Activated CD4-positive, alpha-beta T cell treated with anti-CD3 and anti-CD28 coated beads, Interleukin-2, amount 10 ng/mL, durations not matched to agents 24 days and 14 days (primary cell): ENCODE measurements around the gene DGKZ. TPM values are rescaled to one million over a fixed set of nuclear protein-coding genes. Genes with fewer than 3 reads are reported as not detected.
"Not testable (repeated sequence)": the region's sequence is repeated elsewhere in the genome, so short reads cannot be mapped to it uniquely, and the experiment has no call there.

Experiments used
- DNase-seq: peaks from one replicate; pipeline ENCODE4 v3.0.0; 2022
- H3K27ac Mint-ChIP-seq: one replicate; pipeline ENCODE4 v1.8.0; 2022; ENCODE audit warnings: mild to moderate bottlenecking, mixed read lengths
- H3K27me3 Mint-ChIP-seq: one replicate; pipeline ENCODE4 v1.8.0; 2022; ENCODE audit warnings: mixed read lengths
- H3K36me3 Mint-ChIP-seq: one replicate; pipeline ENCODE4 v1.8.0; 2022; ENCODE audit warnings: low read depth, mild to moderate bottlenecking, mixed read lengths
- H3K4me1 Mint-ChIP-seq: one replicate; pipeline ENCODE4 v1.8.0; 2021; ENCODE audit warnings: mixed read lengths
- H3K4me3 Mint-ChIP-seq: one replicate; pipeline ENCODE4 v1.8.0; 2022; ENCODE audit warnings: mild to moderate bottlenecking, moderate library complexity, mixed read lengths
- H3K9me3 Mint-ChIP-seq: one replicate; pipeline ENCODE4 v1.8.0; 2021; ENCODE audit warnings: mixed read lengths
- intact Hi-C: fragments of 100-400 bp; cut with micrococcal nuclease; formaldehyde crosslinking; loops from one replicate; pipeline ENCODE4 v1.15.1; 2023
- total RNA-seq: library from RNA; stranded (reverse); gene quantifications from 2 replicates; pipeline ENCODE4 v1.2.3, GENCODE V29; 2022

Gene DGKZ
- total RNA-seq, 1 donor from 2014 or later = 87.4 TPM

DNA sequence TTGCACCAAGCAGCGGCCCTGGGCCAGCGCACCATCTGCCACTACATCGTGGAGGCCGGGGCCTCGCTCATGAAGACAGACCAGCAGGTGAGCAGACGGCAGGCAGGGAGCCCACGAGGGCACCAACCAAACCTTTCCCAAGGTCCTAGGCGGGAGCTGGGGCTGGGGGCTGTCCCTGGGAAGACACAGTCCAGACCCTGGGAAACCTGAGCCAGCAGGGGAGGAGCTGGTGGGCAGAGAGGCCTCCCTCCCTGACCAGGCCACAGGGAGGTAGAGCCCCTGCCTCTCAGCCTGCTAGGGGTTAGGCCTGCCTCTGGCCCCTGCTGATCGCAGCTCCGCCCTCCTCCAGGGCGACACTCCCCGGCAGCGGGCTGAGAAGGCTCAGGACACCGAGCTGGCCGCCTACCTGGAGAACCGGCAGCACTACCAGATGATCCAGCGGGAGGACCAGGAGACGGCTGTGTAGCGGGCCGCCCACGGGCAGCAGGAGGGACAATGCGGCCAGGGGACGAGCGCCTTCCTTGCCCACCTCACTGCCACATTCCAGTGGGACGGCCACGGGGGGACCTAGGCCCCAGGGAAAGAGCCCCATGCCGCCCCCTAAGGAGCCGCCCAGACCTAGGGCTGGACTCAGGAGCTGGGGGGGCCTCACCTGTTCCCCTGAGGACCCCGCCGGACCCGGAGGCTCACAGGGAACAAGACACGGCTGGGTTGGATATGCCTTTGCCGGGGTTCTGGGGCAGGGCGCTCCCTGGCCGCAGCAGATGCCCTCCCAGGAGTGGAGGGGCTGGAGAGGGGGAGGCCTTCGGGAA lies 32.4 kb downstream of the DGKZ start:
- H3K4me3 Mint-ChIP-seq, H3K4me1 Mint-ChIP-seq, DNase-seq, H3K9me3 Mint-ChIP-seq, H3K27me3 Mint-ChIP-seq: not testable (repeated sequence)
- Mint-ChIP-seq H3K36me3 (peaks cover 35% of the 10 kb centered on the region), H3K27ac (peak overlapping the region; percentile 75)
- intact Hi-C loops = loop anchor here (1.0 to 2.0 kb wide), 3 partner anchors 19 to 141 kb away; no protein-coding TSS in a partner anchor

DNA sequence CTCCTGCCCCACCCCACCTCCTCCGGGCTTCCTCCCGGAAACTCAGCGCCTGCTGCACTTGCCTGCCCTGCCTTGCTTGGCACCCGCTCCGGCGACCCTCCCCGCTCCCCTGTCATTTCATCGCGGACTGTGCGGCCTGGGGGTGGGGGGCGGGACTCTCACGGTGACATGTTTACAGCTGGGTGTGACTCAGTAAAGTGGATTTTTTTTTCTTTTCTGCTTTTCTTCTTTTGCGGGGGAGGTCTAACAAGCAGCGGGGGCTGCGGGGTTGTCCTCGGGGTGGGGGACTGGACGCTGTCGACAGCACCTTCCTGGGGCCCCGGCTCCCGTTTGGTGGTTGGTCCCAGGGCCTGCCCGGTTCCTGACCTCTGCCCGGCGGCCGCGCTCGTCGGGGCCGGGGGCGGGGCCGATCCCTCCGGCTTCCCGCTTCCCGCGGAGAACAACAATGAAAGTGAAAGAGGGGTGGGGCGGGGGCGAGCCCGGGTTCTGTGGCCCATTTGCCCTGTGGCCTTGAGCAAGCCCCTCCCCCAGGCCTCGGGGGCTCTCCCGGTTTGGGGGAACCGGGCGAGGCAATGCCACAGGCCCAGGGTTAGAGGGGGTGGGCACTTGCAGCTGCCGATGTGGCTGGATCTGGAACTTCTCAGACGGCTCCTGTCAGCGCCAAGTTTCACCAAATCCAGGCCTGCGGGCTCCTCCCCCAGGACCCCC lies 33.2 kb downstream of the DGKZ start:
- H3K4me1 Mint-ChIP-seq = peaks cover 9% of the 10 kb centered on the region
- intact Hi-C loops = loop anchor here (1.0 to 2.0 kb wide), 4 partner anchors 9 to 142 kb away; no protein-coding TSS in a partner anchor
- peaks cover 10% of the 10 kb centered on the region for H3K27me3 Mint-ChIP-seq
- H3K9me3 Mint-ChIP-seq = no peaks in the 10 kb centered on the region
- H3K27ac Mint-ChIP-seq = peak overlapping the region; percentile 80
- H3K4me3 Mint-ChIP-seq = peak overlapping the region; percentile 79
- DNase-seq = peak; percentile 91
- peaks cover 30% of the 10 kb centered on the region for H3K36me3 Mint-ChIP-seq

GRCh38 chr11:46381048-46381818 lies 34.0 kb downstream of the DGKZ start, which contains the start of gene MDK:
MDK (plus strand) TSS chr11:46381669; CDS start chr11:46382058, 389 bp downstream.
- peak within 1 kb of the TSS; percentile 79 for H3K4me3 Mint-ChIP-seq
- H3K9me3 Mint-ChIP-seq = no peaks in the 10 kb centered on the region
- intact Hi-C loops = loop anchor here (1.0 to 2.0 kb wide), 3 partner anchors 8 to 142 kb away; no protein-coding TSS in a partner anchor
- peaks cover 9% of the 10 kb centered on the region for H3K4me1 Mint-ChIP-seq
- peaks cover 16% of the 10 kb centered on the region for H3K27me3 Mint-ChIP-seq
- peak; percentile 70 for DNase-seq
- peaks cover 27% of the 10 kb centered on the region for H3K36me3 Mint-ChIP-seq
- H3K27ac Mint-ChIP-seq = peak within 1 kb of the TSS; percentile 80

- peaks cover 24% of the 10 kb centered on the region for H3K27me3 Mint-ChIP-seq
- peak; percentile 75 for DNase-seq
- H3K4me1 Mint-ChIP-seq = peaks cover 14% of the 10 kb centered on the region
- H3K9me3 Mint-ChIP-seq = no peaks in the 10 kb centered on the region
- H3K36me3 Mint-ChIP-seq = peaks cover 19% of the 10 kb centered on the region
- H3K4me3 Mint-ChIP-seq = peak overlapping the region; percentile 79
- intact Hi-C loops = loop anchor here (1.0 to 2.0 kb wide), 3 partner anchors 7 to 143 kb away; no protein-coding TSS in a partner anchor
- H3K27ac Mint-ChIP-seq = peak overlapping the region; percentile 71
Measured at GRCh38 chr11:46381819-46382645, 34.8 kb downstream of the DGKZ start.

DNA sequence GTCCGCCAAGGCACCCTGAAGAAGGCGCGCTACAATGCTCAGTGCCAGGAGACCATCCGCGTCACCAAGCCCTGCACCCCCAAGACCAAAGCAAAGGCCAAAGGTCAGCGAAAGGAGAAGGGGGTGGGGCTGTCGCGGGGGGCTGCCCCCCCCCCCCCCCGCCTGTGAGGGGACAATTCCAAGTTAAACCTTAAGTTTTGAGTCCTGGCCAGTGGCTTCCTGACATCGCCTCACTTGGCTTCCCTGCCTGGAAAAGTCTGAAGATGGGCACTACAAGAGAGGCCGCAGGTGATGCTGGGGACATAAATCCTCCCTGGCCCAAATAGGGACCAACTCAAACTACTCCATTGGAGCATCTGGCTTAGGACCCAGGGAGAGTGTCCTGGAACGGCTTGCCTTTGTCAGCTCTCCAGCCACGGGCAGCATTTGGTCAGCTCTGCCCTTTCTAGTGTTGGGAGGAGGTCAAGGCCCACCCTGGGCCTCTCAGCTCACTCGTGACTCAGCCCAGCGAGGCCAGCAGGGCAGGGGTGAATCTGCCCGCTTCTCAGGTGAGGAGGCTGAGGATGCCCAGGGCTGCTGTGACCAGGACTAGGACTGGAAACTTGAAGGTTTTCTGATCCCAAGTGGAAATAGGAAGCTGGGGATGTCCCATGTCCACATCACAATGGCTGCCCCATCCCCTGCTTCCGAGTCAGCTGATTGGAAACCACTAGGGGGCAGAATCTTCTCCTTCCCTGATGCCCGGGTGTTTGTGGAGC lies 35.6 kb downstream of the DGKZ start:
- Mint-ChIP-seq H3K4me3 (no peak overlapping the region), H3K4me1 (peaks cover 17% of the 10 kb centered on the region), H3K9me3 (no peaks in the 10 kb centered on the region), H3K27me3 (peaks cover 29% of the 10 kb centered on the region), H3K27ac (no peak overlapping the region), H3K36me3 (peaks cover 11% of the 10 kb centered on the region)
- no peak for DNase-seq
- intact Hi-C loops = no loop called here

DNA sequence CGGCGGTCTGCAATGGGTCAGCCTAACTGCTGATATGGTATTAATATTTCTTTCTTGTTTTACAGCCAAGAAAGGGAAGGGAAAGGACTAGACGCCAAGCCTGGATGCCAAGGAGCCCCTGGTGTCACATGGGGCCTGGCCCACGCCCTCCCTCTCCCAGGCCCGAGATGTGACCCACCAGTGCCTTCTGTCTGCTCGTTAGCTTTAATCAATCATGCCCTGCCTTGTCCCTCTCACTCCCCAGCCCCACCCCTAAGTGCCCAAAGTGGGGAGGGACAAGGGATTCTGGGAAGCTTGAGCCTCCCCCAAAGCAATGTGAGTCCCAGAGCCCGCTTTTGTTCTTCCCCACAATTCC lies 36.1 kb downstream of the DGKZ start:
- Mint-ChIP-seq H3K27me3 (peaks cover 34% of the 10 kb centered on the region), H3K9me3 (no peaks in the 10 kb centered on the region), H3K36me3 (peaks cover 6% of the 10 kb centered on the region), H3K4me1 (peaks cover 22% of the 10 kb centered on the region), H3K4me3 (peak overlapping the region; percentile 26), H3K27ac (no peak overlapping the region)
- DNase-seq = no peak
- intact Hi-C loops = no loop called here

GRCh38 chr11:46383974-46384701 lies 36.9 kb downstream of the DGKZ start:
- H3K9me3 Mint-ChIP-seq = no peaks in the 10 kb centered on the region
- H3K4me1 Mint-ChIP-seq = peaks cover 25% of the 10 kb centered on the region
- H3K36me3 Mint-ChIP-seq = peaks cover 6% of the 10 kb centered on the region
- intact Hi-C loops = no loop called here
- H3K4me3 Mint-ChIP-seq = no peak overlapping the region
- DNase-seq = no peak
- H3K27ac Mint-ChIP-seq = no peak overlapping the region
- peaks cover 41% of the 10 kb centered on the region for H3K27me3 Mint-ChIP-seq

DNA sequence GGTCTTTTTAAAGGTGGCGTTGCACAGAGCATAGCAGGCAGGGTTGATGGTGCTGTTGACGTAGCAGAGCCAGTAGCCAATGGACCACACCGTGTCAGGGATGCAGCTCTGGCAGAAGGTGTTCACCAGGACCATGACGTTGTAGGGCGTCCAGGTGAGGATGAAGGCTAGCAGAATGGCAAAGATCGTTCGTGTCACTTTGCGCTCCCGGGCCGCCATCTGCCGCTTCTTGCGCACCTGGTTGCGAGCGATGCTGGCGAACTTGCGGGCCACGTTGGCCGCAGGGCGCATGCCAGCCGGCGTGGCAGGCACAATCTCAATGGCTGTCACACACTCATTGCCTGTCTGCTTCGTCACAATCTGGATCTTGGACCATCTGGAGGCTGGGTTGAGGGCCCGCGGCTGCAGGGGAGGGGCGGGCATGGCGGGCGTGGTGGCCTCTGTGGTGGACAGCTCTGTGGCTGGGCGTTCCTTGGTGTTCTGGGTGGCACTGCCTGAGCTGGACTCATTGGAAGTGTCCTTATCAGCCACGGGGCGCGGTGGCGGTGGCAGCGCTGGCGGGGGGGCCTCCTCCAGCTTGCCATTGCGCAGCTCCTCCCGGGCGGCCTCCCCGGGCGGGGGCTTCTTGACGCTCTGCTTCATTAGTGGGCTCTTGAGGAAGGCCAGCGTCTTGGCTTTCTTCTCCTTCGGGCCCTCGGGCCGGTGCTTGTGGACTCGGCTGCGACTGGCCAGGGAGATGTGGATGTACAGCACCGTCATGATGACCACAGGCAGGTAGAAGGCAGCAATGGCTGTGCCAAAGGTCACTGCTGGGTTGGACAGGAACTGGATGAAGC lies 38.1 kb downstream of the DGKZ start:
- peaks cover 53% of the 10 kb centered on the region for H3K27me3 Mint-ChIP-seq
- H3K4me3 Mint-ChIP-seq = no peak overlapping the region
- no peak for DNase-seq

GRCh38 chr11:46386005-46386578 lies 38.8 kb downstream of the DGKZ start:
- H3K9me3 Mint-ChIP-seq = no peaks in the 10 kb centered on the region
- no peak overlapping the region for H3K27ac Mint-ChIP-seq
- H3K4me3 Mint-ChIP-seq = no peak overlapping the region
- intact Hi-C loops = no loop called here
- H3K36me3 Mint-ChIP-seq = peaks cover 2% of the 10 kb centered on the region
- peaks cover 22% of the 10 kb centered on the region for H3K4me1 Mint-ChIP-seq
- H3K27me3 Mint-ChIP-seq = peaks cover 60% of the 10 kb centered on the region
- no peak for DNase-seq

More for the DNA sequence above, 38.1 kb downstream of the DGKZ start:
- peaks cover 2% of the 10 kb centered on the region for H3K36me3 Mint-ChIP-seq
- intact Hi-C loops = no loop called here
- no peak overlapping the region for H3K27ac Mint-ChIP-seq
- no peaks in the 10 kb centered on the region for H3K9me3 Mint-ChIP-seq
- peaks cover 23% of the 10 kb centered on the region for H3K4me1 Mint-ChIP-seq

DNA sequence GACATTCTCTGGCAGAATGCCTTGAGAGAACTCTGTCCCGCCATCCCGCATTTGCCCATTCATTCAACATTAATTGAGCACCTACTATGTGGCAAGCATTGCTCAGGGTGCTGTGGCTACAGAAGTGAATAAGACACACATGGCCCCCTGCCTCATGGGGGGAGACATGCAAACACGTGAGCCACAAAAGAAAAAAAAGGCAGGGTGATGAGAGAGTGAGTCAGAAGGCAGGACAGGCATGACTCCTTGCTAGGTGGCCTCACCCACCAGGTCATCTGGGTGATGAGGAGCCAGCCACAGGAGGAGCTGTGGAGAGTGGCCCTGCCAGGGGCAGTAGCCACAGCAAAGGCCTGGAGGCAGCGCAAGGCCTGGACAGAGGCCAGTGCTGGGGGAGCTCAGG lies 39.4 kb downstream of the DGKZ start:
- H3K27me3 Mint-ChIP-seq = peaks cover 60% of the 10 kb centered on the region
- no peak overlapping the region for H3K27ac Mint-ChIP-seq
- no peak for DNase-seq
- peaks cover 22% of the 10 kb centered on the region for H3K4me1 Mint-ChIP-seq
- H3K9me3 Mint-ChIP-seq = no peaks in the 10 kb centered on the region
- H3K36me3 Mint-ChIP-seq = peaks cover 2% of the 10 kb centered on the region
- intact Hi-C loops = no loop called here
- H3K4me3 Mint-ChIP-seq = no peak overlapping the region

GRCh38 chr11:46387456-46387855 lies 40.2 kb downstream of the DGKZ start:
- Mint-ChIP-seq H3K27me3 (peaks cover 55% of the 10 kb centered on the region), H3K27ac (no peak overlapping the region), H3K4me1 (peaks cover 19% of the 10 kb centered on the region), H3K36me3 (no peaks in the 10 kb centered on the region), H3K4me3 (no peak overlapping the region), H3K9me3 (no peaks in the 10 kb centered on the region)
- no peak for DNase-seq
- intact Hi-C loops = no loop called here
